ENCODE results near the gene ZNF536. TPM values are rescaled to one million over a fixed set of nuclear protein-coding genes. Genes with fewer than 3 reads are reported as not detected.

Gene ZNF536
- total and polyA plus RNA-seq, 10 of the 15 experiments (the other 5 are each of a cell fraction or from before 2014, with no cell fraction given): not detected

- no peak for TF ChIP-seq CBFB (IDR thresholded peaks at IDR 0.05; ENCODE audit: low read depth)
- no peak for TF ChIP-seq EED (IDR thresholded peaks at IDR 0.05; ENCODE audit: low read depth)
- no peak for TF ChIP-seq IKZF1 (conservative IDR thresholded peaks at IDR 0.05)
- TF ChIP-seq SUZ12 (IDR thresholded peaks at IDR 0.05; ENCODE audit: unreplicated experiment): no peak
- TF ChIP-seq MTA2 (IDR thresholded peaks at IDR 0.05; ENCODE audit: low read depth): no peak
- no peak for TF ChIP-seq RFX5 (IDR thresholded peaks at IDR 0.05; ENCODE audit: low read depth, low read length)
- no peak for TF ChIP-seq DPF2 (IDR thresholded peaks at IDR 0.05)
- TF ChIP-seq BACH1 (IDR thresholded peaks at IDR 0.05; ENCODE audit: borderline replicate concordance): no peak
- no peak for TF ChIP-seq SMC3 (IDR thresholded peaks at IDR 0.05; ENCODE audit: borderline replicate concordance, low read length)
- no peak for TF ChIP-seq ZNF24 (IDR thresholded peaks at IDR 0.05)
- TF ChIP-seq NFIC (IDR thresholded peaks at IDR 0.05; ENCODE audit: low read depth, low read length): no peak
- in situ Hi-C loops (cut with MboI) (no loop called here), intact Hi-C loops (cut with micrococcal nuclease; ENCODE audit: unreplicated experiment) (no loop called here)
- no peak overlapping the region for H2AFZ ChIP-seq (ENCODE audit: control insufficient read depth, low read depth, low read length)
- ChIA-PET CTCF (no interaction called here), SMC1A (ENCODE audit: uncharacterized antibody, unreplicated experiment) (no interaction called here), POLR2A (no interaction called here), RAD21 (ENCODE audit: unreplicated experiment) (no interaction called here)
- H3K36me3 ChIP-seq (ENCODE audit: control insufficient read depth in 2 of 2, insufficient read depth in 2 of 2, low read length in 1 of 2): no peaks in the 10 kb centered on the region
- H3K9ac ChIP-seq (ENCODE audit: control insufficient read depth, insufficient read depth, low read length): no peak overlapping the region
- no peaks in the 10 kb centered on the region for H4K20me1 ChIP-seq (ENCODE audit: control insufficient read depth, insufficient read depth)
- no peak for ATAC-seq
- no peak for DNase-seq (ENCODE audit: low read depth, low spot score)
- no peak overlapping the region for H3K4me2 ChIP-seq (ENCODE audit: control insufficient read depth, insufficient read depth)
- H3K79me2 ChIP-seq (ENCODE audit: control insufficient read depth, insufficient read depth, low read length): no peaks in the 10 kb centered on the region
- WGBS (ENCODE audit: insufficient coverage, insufficient replicate concordance, low lambda C conversion rate, missing lambda C conversion rate): 66% methylated on average over 17 of the region's 17 CpGs
- no peaks in the 10 kb centered on the region for H3K27me3 ChIP-seq (replicated peaks in 1 of 2; ENCODE audit: control insufficient read depth in 2 of 2, insufficient read depth in 2 of 2, low read length in 1 of 2)
- H3K4me1 ChIP-seq (ENCODE audit: control insufficient read depth, insufficient read depth, low read length): no peaks in the 10 kb centered on the region
- no peak overlapping the region for H3K4me3 ChIP-seq
- no peak overlapping the region for H3K27ac ChIP-seq (ENCODE audit: control insufficient read depth, insufficient read depth)
- BruUV-seq (replicated peaks): no TSS peak
- no peak for FAIRE-seq
- H3K9me3 ChIP-seq (replicated peaks; ENCODE audit: control insufficient read depth, insufficient read depth, low read length): no peaks in the 10 kb centered on the region
These were observed 1.4 kb downstream of the ZNF536 start for GRCh38 chr19:30373593-30373992.

- 34% methylated on average over 18 of the region's 21 CpGs for WGBS (ENCODE audit: insufficient coverage, insufficient replicate concordance, low lambda C conversion rate, missing lambda C conversion rate)
- TF ChIP-seq MTA2 (IDR thresholded peaks at IDR 0.05; ENCODE audit: low read depth) (no peak), KAT2A (conservative IDR thresholded peaks at IDR 0.05; ENCODE audit: control insufficient read depth, low read depth, low read length) (no peak), GATAD2B (conservative IDR thresholded peaks at IDR 0.05; ENCODE audit: low read depth) (no peak), ZNF217 (IDR thresholded peaks at IDR 0.05) (no peak), RB1 (IDR thresholded peaks at IDR 0.05; ENCODE audit: borderline replicate concordance) (no peak), POLR2AphosphoS5 (IDR thresholded peaks at IDR 0.05; ENCODE audit: low read length) (no peak), RAD21 (IDR thresholded peaks at IDR 0.05; ENCODE audit: insufficient read depth, low read depth, low read length) (no peak), SRF (IDR thresholded peaks at IDR 0.05; ENCODE audit: low read depth in 2 of 2, low read length in 2 of 2) (no peak), ZNF622 (IDR thresholded peaks at IDR 0.05) (no peak), STAT3 (IDR thresholded peaks at IDR 0.05; ENCODE audit: low read depth, low read length) (no peak), BRCA1 (IDR thresholded peaks at IDR 0.05; ENCODE audit: low read depth, low read length) (no peak), TCF12 (IDR thresholded peaks at IDR 0.05; ENCODE audit: low read depth, low read length) (no peak)
These were observed 2.3 kb downstream of the ZNF536 start for GRCh38 chr19:30374539-30374864.

More at GRCh38 chr19:30374539-30374864, 2.3 kb downstream of the ZNF536 start:
- Histone ChIP-seq H3K27ac (ENCODE audit: control insufficient read depth, insufficient read depth) (no peak overlapping the region), H3K27me3 (replicated peaks in 1 of 2; ENCODE audit: control insufficient read depth in 2 of 2, insufficient read depth in 2 of 2, low read length in 1 of 2) (no peaks in the 10 kb centered on the region), H3K4me1 (ENCODE audit: control insufficient read depth, insufficient read depth, low read length) (no peaks in the 10 kb centered on the region), H3K9me3 (replicated peaks; ENCODE audit: control insufficient read depth, insufficient read depth, low read length) (no peaks in the 10 kb centered on the region), H3K4me3 (no peak overlapping the region), H3K79me2 (ENCODE audit: control insufficient read depth, insufficient read depth, low read length) (no peaks in the 10 kb centered on the region), H3K36me3 (ENCODE audit: control insufficient read depth in 2 of 2, insufficient read depth in 2 of 2, low read length in 1 of 2) (no peaks in the 10 kb centered on the region), H4K20me1 (ENCODE audit: control insufficient read depth, insufficient read depth) (no peaks in the 10 kb centered on the region), H3K9ac (ENCODE audit: control insufficient read depth, insufficient read depth, low read length) (no peak overlapping the region), H3K4me2 (ENCODE audit: control insufficient read depth, insufficient read depth) (no peak overlapping the region), H2AFZ (ENCODE audit: control insufficient read depth, low read depth, low read length) (no peak overlapping the region)
- in situ Hi-C loops (cut with MboI) (no loop called here), intact Hi-C loops (cut with micrococcal nuclease; ENCODE audit: unreplicated experiment) (no loop called here)
- POLR2A ChIA-PET: no interaction called here
- CTCF ChIA-PET: no interaction called here
- DNase-seq (ENCODE audit: low read depth, low spot score): no peak
- BruUV-seq (replicated peaks): no TSS peak
- SMC1A ChIA-PET (ENCODE audit: uncharacterized antibody, unreplicated experiment): no interaction called here
- no peak for ATAC-seq
- RAD21 ChIA-PET (ENCODE audit: unreplicated experiment): no interaction called here
- no peak for FAIRE-seq
